ENCODE measurements around the gene MALAT1.

GRCh38 chr11:65535102-65535501 lies 36.3 kb downstream of the MALAT1 start:
- TF ChIP-seq CTCF (conservative IDR thresholded peaks at IDR 0.05; ENCODE audit: low read length), result no peak
- TF ChIP-seq EZH2phosphoT487 (IDR thresholded peaks at IDR 0.05; ENCODE audit: borderline replicate concordance, low read depth, low read length), result no peak

Measured in OCI-LY7 (cell line).